Smooth muscle cell (in vitro differentiated cells): ENCODE data around the gene AMBRA1. TPM values are rescaled to one million over a fixed set of nuclear protein-coding genes. Genes with fewer than 3 reads are reported as not detected.
A peak's percentile ranks its signal among the peaks of the same experiment; 100 is the strongest.

Source experiments
- DNase-seq: peaks from one replicate; lab custom pipeline; 2025; ENCODE audit not compliant: unreplicated experiment; lab: John Stamatoyannopoulos, UW
- H2AFZ ChIP-seq: fragments of 200-600 bp; sonication (generic); 2 replicates; pipeline ENCODE4 v1.6.0; 2016; ENCODE audit warnings: antibody characterized with exemption, low read depth, mild to moderate bottlenecking
- H3F3A ChIP-seq: fragments of 200-600 bp; sonication (generic); 2 replicates; pipeline ENCODE4 v1.6.0; 2017; ENCODE audit warnings: antibody characterized with exemption, low read depth
- H3K27ac ChIP-seq: fragments of 200-600 bp; sonication (generic); 2 replicates; pipeline ENCODE4 v1.5.1; 2016; ENCODE audit warnings: low read depth, mild to moderate bottlenecking
- H3K27me3 ChIP-seq: fragments of 200-600 bp; sonication (generic); 2 replicates; pipeline ENCODE4 v1.6.1; 2016; ENCODE audit warnings: low read depth, mild to moderate bottlenecking
- H3K36me3 ChIP-seq: fragments of 200-600 bp; sonication (generic); 2 replicates; pipeline ENCODE4 v1.5.1; 2016; ENCODE audit warnings: low read depth
- H3K4me1 ChIP-seq: fragments of 200-600 bp; sonication (generic); 2 replicates; pipeline ENCODE4 v1.5.1; 2016; ENCODE audit warnings: low read depth
- H3K4me2 ChIP-seq: fragments of 200-600 bp; sonication (generic); 2 replicates; pipeline ENCODE4 v1.6.0; 2016; ENCODE audit warnings: mild to moderate bottlenecking
- H3K4me3 ChIP-seq: fragments of 200-600 bp; sonication (generic); 2 replicates; pipeline ENCODE4 v1.5.1; 2016; ENCODE audit warnings: mild to moderate bottlenecking
- H3K79me2 ChIP-seq: fragments of 200-600 bp; sonication (generic); 2 replicates; pipeline ENCODE4 v1.6.0; 2016; ENCODE audit warnings: low read depth, mild to moderate bottlenecking
- H3K9ac ChIP-seq: fragments of 200-600 bp; sonication (generic); 2 replicates; pipeline ENCODE4 v1.6.0; 2016; ENCODE audit warnings: low read depth
- H3K9me3 ChIP-seq: fragments of 200-600 bp; sonication (generic); replicated peaks from 2 replicates; pipeline ENCODE4 v1.5.1; 2016; ENCODE audit warnings: low read depth
- H4K20me1 ChIP-seq: fragments of 200-600 bp; sonication (generic); 2 replicates; pipeline ENCODE4 v1.6.0; 2016; ENCODE audit warnings: low read depth
- CTCF ChIP-seq: fragments of 200-600 bp; sonication (generic); IDR thresholded peaks from 2 replicates; pipeline ENCODE4 v1.5.1; 2017; ENCODE audit warnings: borderline replicate concordance, mild to moderate bottlenecking, antibody characterized with exemption; ENCODE audit not compliant: insufficient read depth, poor library complexity, severe bottlenecking
- WGBS: methylation state at CpG from one replicate; pipeline ENCODE4 v1.1.7; 2016; ENCODE audit warnings: low lambda C conversion rate; 5-methylcytosine and 5-hydroxymethylcytosine counted together
- polyA plus RNA-seq: library from polyadenylated mRNA; unstranded; fragments of >200 nt; fragmentation: Nextera tagmentation; extraction: Ambion mirVana; gene quantifications from 2 replicates; pipeline ENCODE4 v1.2.1, GENCODE V29; 2016
- total RNA-seq: library from RNA; depleted of rRNA; stranded (reverse); fragments of >200 nt; gene quantifications from 2 replicates; pipeline ENCODE4 v1.2.3, GENCODE V29; 2014

The AMBRA1 gene
- total and polyA plus RNA-seq, 2 experiments from 2014 or later = 10.3 to 38.3 TPM

GRCh38 chr11:46364056-46364455 is 229.8 kb downstream of the AMBRA1 start:
- no peaks in the 10 kb centered on the region for H3K27me3 ChIP-seq
- H3K79me2 ChIP-seq = peaks cover 31% of the 10 kb centered on the region
- no peak for DNase-seq
- H3K27ac ChIP-seq = peak overlapping the region; percentile 67
- H2AFZ ChIP-seq = no peak overlapping the region
- H4K20me1 ChIP-seq = peaks cover 85% of the 10 kb centered on the region
- no peaks in the 10 kb centered on the region for H3K36me3 ChIP-seq
- H3F3A ChIP-seq = no peaks in the 10 kb centered on the region
- H3K4me1 ChIP-seq = peaks cover 17% of the 10 kb centered on the region
- no peaks in the 10 kb centered on the region for H3K9me3 ChIP-seq
- no peak overlapping the region for H3K9ac ChIP-seq
- TF ChIP-seq CTCF = no peak
- WGBS = 93% methylated on average over 9 of the region's 9 CpGs
- H3K4me3 ChIP-seq = no peak overlapping the region
- H3K4me2 ChIP-seq = no peak overlapping the region

GRCh38 chr11:46363455-46364005 is 230.3 kb downstream of the AMBRA1 start:
- Histone ChIP-seq H3K4me2 (peak overlapping the region; percentile 43), H3K4me1 (peaks cover 17% of the 10 kb centered on the region), H4K20me1 (peaks cover 87% of the 10 kb centered on the region), H3K27ac (peak overlapping the region; percentile 67), H3K79me2 (peaks cover 36% of the 10 kb centered on the region), H3K4me3 (no peak overlapping the region), H3K36me3 (no peaks in the 10 kb centered on the region), H2AFZ (no peak overlapping the region), H3F3A (no peaks in the 10 kb centered on the region), H3K9me3 (no peaks in the 10 kb centered on the region), H3K27me3 (no peaks in the 10 kb centered on the region), H3K9ac (peak overlapping the region; percentile 65)
- WGBS = 72% methylated on average over 21 of the region's 21 CpGs
- no peak for DNase-seq
- TF ChIP-seq CTCF = no peak

- Histone ChIP-seq H3K4me2 (peak overlapping the region; percentile 43), H3K9ac (peak overlapping the region; percentile 65), H3F3A (no peaks in the 10 kb centered on the region), H3K4me1 (peaks cover 17% of the 10 kb centered on the region), H3K36me3 (no peaks in the 10 kb centered on the region), H4K20me1 (peaks cover 87% of the 10 kb centered on the region), H3K4me3 (no peak overlapping the region), H3K27ac (peak overlapping the region; percentile 67), H3K79me2 (peaks cover 41% of the 10 kb centered on the region), H3K9me3 (no peaks in the 10 kb centered on the region), H2AFZ (no peak overlapping the region), H3K27me3 (no peaks in the 10 kb centered on the region)
- WGBS = 62% methylated on average over 9 of the region's 9 CpGs
- DNase-seq = no peak
- TF ChIP-seq CTCF = no peak
Observed at GRCh38 chr11:46363031-46363407, 230.8 kb downstream of the AMBRA1 start.
